Gastroesophageal sphincter (tissue), 4 donors: ENCODE data around the gene SEMA3A. TPM values are rescaled to one million over a fixed set of nuclear protein-coding genes. Genes with fewer than 3 reads are reported as not detected.

ENCODE experiments used
- ATAC-seq: fragments of 150-250 bp; one replicate; pipeline ENCODE4 v1.9.1; 2016; ENCODE audit warnings: mild to moderate bottlenecking, moderate library complexity
- H3K27ac ChIP-seq, 4 donors: fragments of 200-600 bp; sonication (generic) in 3 of 4; 1 replicate in 3 of 4; 2 replicates in 1 of 4; pipeline ENCODE4 v1.5.1; 2016 to 2019
- H3K27me3 ChIP-seq: fragments of 200-600 bp; sonication (generic); one replicate; pipeline ENCODE4 v1.5.1; 2019
- H3K36me3 ChIP-seq, 2 donors: fragments of 200-600 bp; sonication (generic); one replicate each; pipeline ENCODE4 v1.5.1; 2019; ENCODE audit warnings: control low read depth in 1 of 2
- H3K4me1 ChIP-seq, 3 donors: fragments of 200-600 bp; sonication (generic); 1 replicate in 2 of 3; 2 replicates in 1 of 3; pipeline ENCODE4 v1.5.1; 2016 to 2019; ENCODE audit warnings: control low read depth in 2 of 3
- H3K4me3 ChIP-seq, 2 donors: fragments of 200-600 bp; sonication (generic); one replicate each; pipeline ENCODE4 v1.5.1; 2019; ENCODE audit warnings: mild to moderate bottlenecking in 1 of 2, moderate library complexity in 1 of 2
- H3K9me3 ChIP-seq, 3 donors: fragments of 200-600 bp; sonication (generic); one replicate each; pipeline ENCODE4 v1.5.1; 2017 to 2019; ENCODE audit warnings: control low read depth in 2 of 3
- EP300 ChIP-seq: sonication (generic); formaldehyde crosslinking; IDR thresholded peaks from one replicate; pipeline ENCODE4 v1.6.1; 2017; ENCODE audit warnings: antibody characterized with exemption, mild to moderate bottlenecking
- POLR2A ChIP-seq, 2 donors: fragments of 450-650 bp; IDR thresholded peaks; one replicate each; pipeline ENCODE4 v1.6.1; 2017; ENCODE audit warnings: antibody characterized with exemption in 2 of 2, mild to moderate bottlenecking in 2 of 2, moderate library complexity in 1 of 2
- POLR2AphosphoS5 ChIP-seq: sonication (generic); formaldehyde crosslinking; IDR thresholded peaks from one replicate; pipeline ENCODE4 v1.6.1; 2017; ENCODE audit warnings: antibody characterized with exemption
- WGBS, 2 donors: methylation state at CpG; one replicate each; pipeline ENCODE4 v1.1.5; 2018; ENCODE audit warnings: low coverage in 1 of 2; 5-methylcytosine and 5-hydroxymethylcytosine counted together
- total RNA-seq, 4 donors: library from RNA; depleted of rRNA; stranded (reverse); fragments of >200 nt; gene quantifications; one replicate each; pipeline ENCODE4 v1.1.0, GENCODE V29; 2016
- TF ChIP-seq, protein P1 (sequence below), 4 experiments: fragments of 200-600 bp in 2 of 4; fragments of 450-650 bp in 2 of 4; sonication (generic) in 1 of 4; IDR thresholded peaks; one replicate each; pipeline ENCODE4 v1.5.1; 2017 to 2019; ENCODE audit warnings: antibody characterized with exemption in 4 of 4, mild to moderate bottlenecking in 2 of 4, moderate library complexity in 2 of 4

The SEMA3A gene
- total RNA-seq, 4 donors from 2014 or later: 24.6 to 61.6 (median 33.0) TPM

DNA sequence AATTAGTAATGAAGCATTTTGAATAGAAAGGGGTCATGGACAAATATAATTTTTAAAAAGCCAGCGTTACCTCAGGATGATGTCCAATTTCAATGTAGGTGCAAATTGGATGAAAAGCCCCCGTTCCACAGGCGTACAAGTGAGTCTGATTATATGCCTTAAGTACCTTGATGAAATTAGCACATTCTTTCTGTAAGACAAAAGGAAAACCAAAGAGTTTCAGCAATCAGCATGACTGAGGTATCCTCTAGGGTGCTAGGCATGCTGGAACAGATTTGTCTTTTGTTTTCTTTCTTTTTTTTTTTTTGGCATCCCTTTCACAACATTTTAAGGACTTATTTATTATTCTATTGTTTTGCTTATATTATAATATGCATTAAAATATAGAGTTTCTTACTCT lies 84.2 kb downstream of the SEMA3A start:
- no peak overlapping the region for H3K4me3 ChIP-seq
- WGBS, 2 donors: 71 to 89% methylated on average over 3 of the region's 3 CpGs
- H3K27ac ChIP-seq: no peak overlapping the region
- H3K4me1 ChIP-seq: peaks cover 2 to 65% (median 11%) of the 10 kb centered on the region in 3 donors
- H3K9me3 ChIP-seq: no peaks in the 10 kb centered on the region
- TF ChIP-seq, protein P1, sequence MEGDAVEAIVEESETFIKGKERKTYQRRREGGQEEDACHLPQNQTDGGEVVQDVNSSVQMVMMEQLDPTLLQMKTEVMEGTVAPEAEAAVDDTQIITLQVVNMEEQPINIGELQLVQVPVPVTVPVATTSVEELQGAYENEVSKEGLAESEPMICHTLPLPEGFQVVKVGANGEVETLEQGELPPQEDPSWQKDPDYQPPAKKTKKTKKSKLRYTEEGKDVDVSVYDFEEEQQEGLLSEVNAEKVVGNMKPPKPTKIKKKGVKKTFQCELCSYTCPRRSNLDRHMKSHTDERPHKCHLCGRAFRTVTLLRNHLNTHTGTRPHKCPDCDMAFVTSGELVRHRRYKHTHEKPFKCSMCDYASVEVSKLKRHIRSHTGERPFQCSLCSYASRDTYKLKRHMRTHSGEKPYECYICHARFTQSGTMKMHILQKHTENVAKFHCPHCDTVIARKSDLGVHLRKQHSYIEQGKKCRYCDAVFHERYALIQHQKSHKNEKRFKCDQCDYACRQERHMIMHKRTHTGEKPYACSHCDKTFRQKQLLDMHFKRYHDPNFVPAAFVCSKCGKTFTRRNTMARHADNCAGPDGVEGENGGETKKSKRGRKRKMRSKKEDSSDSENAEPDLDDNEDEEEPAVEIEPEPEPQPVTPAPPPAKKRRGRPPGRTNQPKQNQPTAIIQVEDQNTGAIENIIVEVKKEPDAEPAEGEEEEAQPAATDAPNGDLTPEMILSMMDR (IDR thresholded peaks at IDR 0.05): no peak
- TF ChIP-seq POLR2A (IDR thresholded peaks at IDR 0.05) (no peak), EP300 (no peak), POLR2AphosphoS5 (no peak)
- no peak for ATAC-seq
- H3K36me3 ChIP-seq: no peaks in the 10 kb centered on the region
- no peaks in the 10 kb centered on the region for H3K27me3 ChIP-seq

- Histone ChIP-seq H3K4me3 (no peak overlapping the region), H3K4me1 (peaks cover 2 to 50% (median 3%) of the 10 kb centered on the region in 3 donors), H3K36me3 (no peaks in the 10 kb centered on the region), H3K9me3 (no peaks in the 10 kb centered on the region), H3K27ac (no peak overlapping the region), H3K27me3 (no peaks in the 10 kb centered on the region)
- WGBS, 2 donors: 25 to 98% methylated on average over 1 to 2 of the region's 2 CpGs
- no peak for ATAC-seq
- TF ChIP-seq POLR2A (IDR thresholded peaks at IDR 0.05): no peak
- TF ChIP-seq EP300: no peak
- TF ChIP-seq, protein P1 (IDR thresholded peaks at IDR 0.05): no peak
- TF ChIP-seq POLR2AphosphoS5: no peak
Observed at GRCh38 chr7:84108787-84109186, 85.8 kb downstream of the SEMA3A start.

- peaks cover 2 to 43% (median 3%) of the 10 kb centered on the region in 3 donors for H3K4me1 ChIP-seq
- H3K27me3 ChIP-seq: no peaks in the 10 kb centered on the region
- H3K4me3 ChIP-seq: no peak overlapping the region
- no peak for TF ChIP-seq POLR2A (IDR thresholded peaks at IDR 0.05)
- no peak for TF ChIP-seq EP300
- TF ChIP-seq POLR2AphosphoS5: no peak
- TF ChIP-seq, protein P1 (IDR thresholded peaks at IDR 0.05): no peak
- no peaks in the 10 kb centered on the region for H3K9me3 ChIP-seq
- ATAC-seq: no peak
- 33 to 50% methylated on average over 1 of the region's 1 CpG for WGBS, 2 donors
- H3K36me3 ChIP-seq: no peaks in the 10 kb centered on the region
- H3K27ac ChIP-seq: no peak overlapping the region
Observed at GRCh38 chr7:84108119-84108518, 86.5 kb downstream of the SEMA3A start.

DNA sequence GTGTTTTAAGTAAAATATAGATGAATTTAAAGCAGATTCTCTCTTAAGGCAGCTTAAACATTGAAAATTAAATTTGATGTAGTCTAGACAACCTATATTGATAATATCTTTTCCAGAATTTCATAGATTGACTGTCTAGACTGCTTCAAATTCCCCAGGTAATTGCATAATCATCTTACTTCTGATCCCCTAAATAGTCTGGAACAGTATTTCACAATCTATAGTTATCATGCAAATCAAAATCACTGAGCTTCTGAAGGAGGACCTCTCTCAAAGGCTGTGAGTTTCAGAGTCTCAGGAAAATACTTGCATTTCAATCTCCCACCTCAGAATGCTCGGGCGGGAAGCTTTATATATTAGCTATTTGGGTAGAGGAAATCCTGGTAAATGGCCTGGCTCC lies 87.3 kb downstream of the SEMA3A start:
- Histone ChIP-seq H3K4me1 (peaks cover 0 to 38% (median 2%) of the 10 kb centered on the region in 3 donors), H3K36me3 (no peaks in the 10 kb centered on the region), H3K27ac (no peak overlapping the region), H3K9me3 (no peaks in the 10 kb centered on the region), H3K4me3 (no peak overlapping the region), H3K27me3 (no peaks in the 10 kb centered on the region)
- no peak for TF ChIP-seq POLR2AphosphoS5
- ATAC-seq: no peak
- 68 to 80% methylated on average over 2 of the region's 2 CpGs for WGBS, 2 donors

- H3K27ac ChIP-seq: no peak overlapping the region
- H3K9me3 ChIP-seq: no peaks in the 10 kb centered on the region
- H3K4me1 ChIP-seq: peaks cover 0 to 29% (median 0%) of the 10 kb centered on the region in 3 donors
- ATAC-seq: no peak
- H3K36me3 ChIP-seq: no peaks in the 10 kb centered on the region
- TF ChIP-seq, protein P1 (IDR thresholded peaks at IDR 0.05): no peak
- TF ChIP-seq POLR2A (IDR thresholded peaks at IDR 0.05) (no peak), POLR2AphosphoS5 (no peak), EP300 (no peak)
- no peak overlapping the region for H3K4me3 ChIP-seq
- H3K27me3 ChIP-seq: no peaks in the 10 kb centered on the region
- WGBS, 2 donors: 63 to 82% methylated on average over 3 of the region's 3 CpGs
Observed at GRCh38 chr7:84106291-84106690, 88.3 kb downstream of the SEMA3A start.
